GM11168 (cell line): ENCODE measurements around the gene CCDC187.

Experiments used
- in situ Hi-C: fragments of 300-500 bp; cut with MboI; formaldehyde crosslinking; loops from one replicate; pipeline ENCODE4 v1.12.0; 2022; ENCODE audit warnings: low sequenced_read_pairs; ENCODE audit not compliant: unreplicated experiment

CCDC187 gene

DNA sequence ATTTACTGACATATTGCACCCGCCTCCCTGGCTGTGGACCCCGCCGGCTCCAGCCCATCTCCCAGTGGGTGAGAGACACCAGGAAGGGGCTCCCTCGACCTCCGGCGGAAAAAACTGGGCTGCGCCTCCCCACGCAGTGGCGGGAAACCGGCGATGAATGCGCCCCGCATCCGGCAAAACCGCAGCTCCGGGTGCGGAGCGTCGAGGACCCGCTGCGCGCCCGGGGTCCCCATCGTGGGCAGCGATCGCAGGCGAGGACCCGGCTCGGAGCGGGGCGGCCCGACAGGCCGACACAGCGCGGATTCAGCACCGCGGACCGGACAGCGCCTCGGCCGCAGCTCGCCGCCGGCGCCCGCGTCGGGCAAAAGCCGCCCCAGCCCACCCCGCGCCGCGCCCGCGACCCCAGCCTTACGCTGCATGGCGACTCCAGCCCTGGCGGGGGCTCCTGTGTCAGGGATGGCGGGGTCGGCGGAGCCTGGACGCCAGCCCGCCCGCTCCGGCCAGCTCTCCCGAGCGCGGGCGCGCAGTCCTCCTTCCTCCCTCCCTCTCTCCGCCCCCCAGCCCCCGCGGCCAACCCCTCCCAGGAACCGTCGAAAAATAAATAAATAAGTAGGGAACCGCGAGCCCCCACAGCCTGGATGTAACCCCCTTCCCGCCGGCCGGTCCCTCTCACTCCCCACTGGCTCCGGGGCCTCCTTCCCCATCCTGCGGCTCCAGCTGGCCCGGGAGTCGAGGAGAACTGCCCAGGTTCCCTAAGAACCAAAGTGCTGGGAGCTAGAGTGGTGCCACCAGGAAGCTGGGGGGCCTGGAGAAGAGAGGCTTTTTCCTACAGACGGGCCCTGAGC, 102.1 kb downstream of the CCDC187 start:
- in situ Hi-C loops: no loop called here

DNA sequence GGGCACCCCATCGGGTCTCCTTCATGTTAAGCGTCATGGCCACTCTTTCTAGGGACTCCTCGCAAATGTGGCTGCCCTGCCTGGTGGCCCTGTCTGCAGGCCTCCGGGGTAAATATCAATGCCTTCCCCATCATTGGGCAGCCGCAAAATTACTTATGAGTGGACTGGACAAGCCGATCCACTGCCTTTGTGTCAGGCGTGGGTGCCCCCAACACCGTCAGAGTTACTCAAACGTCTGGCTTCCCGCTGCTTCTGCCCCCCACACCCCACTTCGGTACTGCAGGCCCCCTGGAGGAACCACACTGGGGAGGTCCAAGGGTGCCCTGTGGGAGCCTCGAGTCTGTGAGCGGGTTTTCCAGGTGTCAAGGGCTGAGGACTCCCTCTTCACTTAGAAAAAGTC, 102.7 kb downstream of the CCDC187 start:
- in situ Hi-C loops: no loop called here

DNA sequence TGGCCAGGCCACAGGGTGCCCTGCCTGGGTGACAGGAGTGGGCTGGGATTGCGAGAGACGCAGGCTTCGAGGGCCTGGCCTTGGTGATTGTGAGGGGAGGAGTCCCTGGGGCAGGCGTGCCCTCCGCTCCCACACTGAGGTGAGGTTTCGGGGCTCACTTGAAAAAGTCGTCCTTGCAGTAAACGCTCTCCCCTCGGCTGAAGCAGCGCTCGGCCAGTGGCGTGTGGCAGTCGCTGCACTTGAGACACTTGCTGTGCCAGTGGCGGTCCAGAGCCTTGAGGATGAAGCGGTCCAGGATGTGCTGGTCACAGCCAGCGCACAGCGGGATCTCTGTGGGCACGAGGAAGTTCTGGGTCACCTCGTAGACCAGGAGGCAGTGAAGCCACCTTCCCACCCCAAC, 103.5 kb downstream of the CCDC187 start:
- in situ Hi-C loops: no loop called here
